LNCAP (cell line): ENCODE measurements around the gene LMAN2.

Experiments used
- CTCF ChIP-seq: fragments of 450-650 bp; IDR thresholded peaks from 2 replicates; pipeline ENCODE4 v1.5.1; 2017; ENCODE audit warnings: mild to moderate bottlenecking

Gene LMAN2

GRCh38 chr5:177384134-177384533, 32.7 kb upstream of the LMAN2 start, which contains the start of gene SLC34A1:
Gene SLC34A1, plus strand, starts transcription at chr5:177384434. Its CDS starts 1,308 bp downstream, at chr5:177385742.
- TF ChIP-seq CTCF: no peak

GRCh38 chr5:177383181-177383580, 31.7 kb upstream of the LMAN2 start:
- TF ChIP-seq CTCF: no peak

- TF ChIP-seq CTCF: peak; percentile 47
Measured at GRCh38 chr5:177382423-177383029, 31.1 kb upstream of the LMAN2 start.

- no peak for TF ChIP-seq CTCF
Measured at GRCh38 chr5:177380805-177381126, 29.3 kb upstream of the LMAN2 start.

- TF ChIP-seq CTCF: no peak
Measured at GRCh38 chr5:177378884-177379883, 27.7 kb upstream of the LMAN2 start.

GRCh38 chr5:177377851-177378776, 26.6 kb upstream of the LMAN2 start:
- TF ChIP-seq CTCF: no peak

- TF ChIP-seq CTCF: no peak
Measured at GRCh38 chr5:177376107-177376506, 24.6 kb upstream of the LMAN2 start.
